Mucosa of rectum (tissue), 2 donors: ENCODE data around the gene GPNMB.

Experiments used
- H3K27ac ChIP-seq, 2 donors: one replicate each; pipeline ENCODE4 v1.7.0; 2013; ENCODE audit warnings: inconsistent platforms in 2 of 2, low read depth in 2 of 2, low read length in 2 of 2
- H3K27me3 ChIP-seq, 2 donors: one replicate each; pipeline ENCODE4 v1.7.0; 2013; ENCODE audit warnings: low read length in 2 of 2; ENCODE audit not compliant: control insufficient read depth in 2 of 2, insufficient read depth in 2 of 2
- H3K36me3 ChIP-seq, 2 donors: one replicate each; pipeline ENCODE4 v1.7.0; 2013; ENCODE audit warnings: low read length in 2 of 2; ENCODE audit not compliant: control insufficient read depth in 2 of 2, insufficient read depth in 2 of 2
- H3K4me1 ChIP-seq, 2 donors: one replicate each; pipeline ENCODE4 v1.7.0; 2013; ENCODE audit warnings: low read length in 2 of 2, mild to moderate bottlenecking in 1 of 2; ENCODE audit not compliant: control insufficient read depth in 2 of 2, insufficient read depth in 2 of 2
- H3K4me3 ChIP-seq, 2 donors: one replicate each; pipeline ENCODE4 v1.7.0; 2013; ENCODE audit warnings: low read length in 2 of 2
- H3K9ac ChIP-seq, 2 donors: one replicate each; pipeline ENCODE4 v1.7.0; 2013; ENCODE audit warnings: low read length in 2 of 2, low read depth in 1 of 2, mild to moderate bottlenecking in 1 of 2
- H3K9me3 ChIP-seq, 2 donors: one replicate each; pipeline ENCODE4 v1.7.0; 2013; ENCODE audit warnings: low read length in 2 of 2; ENCODE audit not compliant: control insufficient read depth in 2 of 2
- donor health status: healthy.
- donor health status: Normal muscosa, but diverticular disease.

GPNMB gene

GRCh38 chr7:23242321-23242720, 4.3 kb upstream of the GPNMB start:
- Histone ChIP-seq H3K27me3 (peaks cover 5 to 7% of the 10 kb centered on the region in 2 donors), H3K27ac (no peak overlapping the region), H3K36me3 (no peaks in the 10 kb centered on the region), H3K9me3 (no peaks in the 10 kb centered on the region), H3K9ac (no peak overlapping the region), H3K4me1 (no peaks in the 10 kb centered on the region), H3K4me3 (no peak overlapping the region)

DNA sequence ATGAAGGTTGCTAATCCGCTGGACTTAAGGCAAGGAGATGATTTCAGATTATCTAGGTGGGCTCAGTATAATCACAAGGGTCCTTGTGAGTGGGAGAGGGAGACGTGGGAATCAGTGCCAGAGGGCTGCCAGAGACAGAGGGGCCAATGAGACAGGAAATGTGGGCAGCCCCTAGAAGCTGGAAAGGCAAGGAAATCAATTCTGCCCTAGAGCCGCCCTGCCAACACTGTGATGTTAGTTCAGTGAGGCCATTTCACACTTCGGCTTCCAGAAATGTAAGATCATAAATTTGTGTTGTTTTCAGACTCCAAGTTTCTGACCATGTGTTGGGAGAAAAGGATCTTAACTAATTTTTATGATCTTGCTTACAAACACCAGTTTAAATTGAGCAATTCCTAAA, 3.6 kb upstream of the GPNMB start:
- Histone ChIP-seq H3K9ac (no peak overlapping the region), H3K4me3 (no peak overlapping the region), H3K36me3 (no peaks in the 10 kb centered on the region), H3K27ac (no peak overlapping the region), H3K4me1 (no peaks in the 10 kb centered on the region), H3K27me3 (peaks cover 8 to 13% of the 10 kb centered on the region in 2 donors), H3K9me3 (no peaks in the 10 kb centered on the region)

GRCh38 chr7:23247046-23247602, 549 bp downstream of the GPNMB start:
- H3K9me3 ChIP-seq: no peaks in the 10 kb centered on the region
- no peaks in the 10 kb centered on the region for H3K36me3 ChIP-seq
- H3K27me3 ChIP-seq: peaks cover 14 to 22% of the 10 kb centered on the region in 2 donors
- no peaks in the 10 kb centered on the region for H3K4me1 ChIP-seq
- peak overlapping the region; percentile 48 to 63 for H3K4me3 ChIP-seq
- H3K27ac ChIP-seq: peak overlapping the region; percentile 56 to 57
- peak overlapping the region; percentile 32 to 38 for H3K9ac ChIP-seq

GRCh38 chr7:23247603-23248335, 1.2 kb downstream of the GPNMB start:
- H3K27me3 ChIP-seq: peaks cover 14 to 22% of the 10 kb centered on the region in 2 donors
- H3K9ac ChIP-seq: peak overlapping the region; percentile 6 to 38
- H3K4me1 ChIP-seq: no peaks in the 10 kb centered on the region
- H3K27ac ChIP-seq: peak overlapping the region; percentile 56 to 57
- H3K4me3 ChIP-seq: peak overlapping the region; percentile 48 to 63
- H3K9me3 ChIP-seq: no peaks in the 10 kb centered on the region
- no peaks in the 10 kb centered on the region for H3K36me3 ChIP-seq

GRCh38 chr7:23249486-23249885, 2.9 kb downstream of the GPNMB start:
- no peak overlapping the region for H3K4me3 ChIP-seq
- H3K9me3 ChIP-seq: no peaks in the 10 kb centered on the region
- H3K27ac ChIP-seq: no peak overlapping the region
- no peaks in the 10 kb centered on the region for H3K4me1 ChIP-seq
- H3K9ac ChIP-seq: no peak overlapping the region
- peaks cover 13 to 22% of the 10 kb centered on the region in 2 donors for H3K27me3 ChIP-seq
- no peaks in the 10 kb centered on the region for H3K36me3 ChIP-seq

DNA sequence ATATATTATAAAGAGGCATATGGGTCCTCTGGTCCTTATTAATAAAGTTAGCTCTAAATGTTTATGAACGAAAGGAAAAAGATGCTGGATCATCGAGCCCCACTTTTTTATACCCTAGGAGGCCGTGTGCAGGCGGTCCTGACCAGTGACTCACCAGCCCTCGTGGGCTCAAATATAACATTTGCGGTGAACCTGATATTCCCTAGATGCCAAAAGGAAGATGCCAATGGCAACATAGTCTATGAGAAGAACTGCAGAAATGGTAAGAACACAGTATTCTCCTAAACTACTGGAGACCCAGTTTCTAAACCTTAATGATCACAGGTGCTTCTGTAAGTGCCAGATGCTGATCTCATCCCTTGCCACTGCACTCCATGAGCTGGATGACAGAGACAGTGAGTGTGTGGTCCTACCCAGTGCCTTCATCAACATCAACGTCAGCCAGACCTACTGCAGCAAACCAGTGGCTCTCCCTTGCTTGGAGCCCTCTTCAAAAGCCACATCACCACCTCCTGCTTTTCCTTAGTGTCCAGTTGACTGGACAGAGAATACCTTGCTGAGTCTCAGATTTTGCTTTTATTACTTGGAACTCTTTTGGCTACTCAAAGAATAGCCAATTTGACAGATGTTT, 7.6 kb downstream of the GPNMB start:
- Histone ChIP-seq H3K4me1 (no peaks in the 10 kb centered on the region), H3K27ac (no peak overlapping the region), H3K9me3 (no peaks in the 10 kb centered on the region), H3K9ac (no peak overlapping the region), H3K4me3 (no peak overlapping the region), H3K27me3 (peaks cover 0 to 5% of the 10 kb centered on the region in 2 donors), H3K36me3 (no peaks in the 10 kb centered on the region)

GRCh38 chr7:23256731-23257130, 10.2 kb downstream of the GPNMB start:
- Histone ChIP-seq H3K4me3 (no peak overlapping the region), H3K9ac (no peak overlapping the region), H3K4me1 (no peaks in the 10 kb centered on the region), H3K27ac (no peak overlapping the region), H3K27me3 (no peaks in the 10 kb centered on the region), H3K9me3 (no peaks in the 10 kb centered on the region), H3K36me3 (no peaks in the 10 kb centered on the region)

- Histone ChIP-seq H3K4me3 (no peak overlapping the region), H3K9me3 (no peaks in the 10 kb centered on the region), H3K9ac (no peak overlapping the region), H3K4me1 (no peaks in the 10 kb centered on the region), H3K27ac (no peak overlapping the region), H3K36me3 (no peaks in the 10 kb centered on the region), H3K27me3 (no peaks in the 10 kb centered on the region)
Observed at GRCh38 chr7:23260371-23260770, 13.8 kb downstream of the GPNMB start.

DNA sequence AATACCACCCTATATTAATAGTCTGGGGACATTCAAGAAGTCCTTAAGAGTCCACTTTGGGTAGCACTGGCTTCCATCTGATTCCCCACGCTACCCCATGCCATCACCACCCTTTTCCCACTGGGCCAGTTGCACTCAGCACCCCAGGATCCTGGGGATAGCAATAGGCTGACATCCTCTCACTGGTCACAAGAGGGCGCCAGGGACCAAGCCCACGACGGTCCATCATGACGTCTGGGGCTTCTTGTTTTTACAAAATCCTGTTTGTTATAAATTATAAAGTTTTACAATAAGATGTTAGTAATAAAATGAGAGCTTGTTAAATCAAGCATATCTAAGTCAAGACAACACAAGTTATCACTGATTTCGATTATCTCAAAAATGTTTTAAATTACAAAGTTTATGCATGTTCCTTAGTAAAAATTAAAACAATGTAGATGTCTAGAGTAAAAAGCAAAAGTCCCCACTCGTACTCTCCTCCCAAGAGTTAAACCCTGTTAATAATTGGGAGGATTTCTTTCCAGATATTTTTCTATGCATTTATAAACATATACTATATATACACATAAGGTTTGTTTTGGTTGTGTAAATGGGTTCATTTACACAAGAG, 15.4 kb downstream of the GPNMB start:
- H3K9me3 ChIP-seq: no peaks in the 10 kb centered on the region
- no peaks in the 10 kb centered on the region for H3K36me3 ChIP-seq
- no peak overlapping the region for H3K9ac ChIP-seq
- no peaks in the 10 kb centered on the region for H3K4me1 ChIP-seq
- H3K27ac ChIP-seq: no peak overlapping the region
- H3K27me3 ChIP-seq: no peaks in the 10 kb centered on the region
- H3K4me3 ChIP-seq: no peak overlapping the region

DNA sequence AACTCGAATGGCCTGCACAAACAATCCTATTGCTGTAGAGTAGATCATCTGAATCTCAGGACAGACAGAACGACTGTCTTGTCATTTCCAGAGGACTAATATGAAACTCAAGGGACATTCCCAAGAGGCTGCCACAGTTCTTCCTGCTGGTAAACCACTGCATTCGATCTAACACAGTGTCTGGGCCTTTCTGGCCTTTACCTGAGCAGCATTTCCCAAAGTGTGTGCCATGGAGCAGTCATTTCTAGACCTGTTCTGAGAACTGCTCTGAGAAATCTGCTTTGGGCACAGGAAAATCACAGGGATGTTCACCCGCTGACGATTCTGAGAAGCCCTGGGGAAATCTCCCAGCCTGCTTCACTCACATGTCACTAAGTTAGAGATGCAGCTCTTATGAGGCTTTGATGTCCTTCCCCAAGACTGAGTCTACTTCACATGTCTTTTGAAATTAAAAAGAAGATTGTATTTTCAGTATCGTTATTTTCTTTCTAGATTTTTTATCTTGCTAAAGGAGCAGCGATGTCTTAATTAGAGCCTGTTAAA, 18.4 kb downstream of the GPNMB start:
- Histone ChIP-seq H3K27ac (no peak overlapping the region), H3K4me1 (no peaks in the 10 kb centered on the region), H3K36me3 (no peaks in the 10 kb centered on the region), H3K9ac (no peak overlapping the region), H3K27me3 (no peaks in the 10 kb centered on the region), H3K9me3 (no peaks in the 10 kb centered on the region), H3K4me3 (no peak overlapping the region)
